ENCODE results near the gene MGAT3. TPM values are rescaled to one million over a fixed set of nuclear protein-coding genes. Genes with fewer than 3 reads are reported as not detected.

MGAT3 gene
- total and polyA plus RNA-seq, 9 of the 15 experiments (the other 6 are each of a cell fraction or from before 2014, with no cell fraction given), result 0.10 to 11.5 (median 4.6) TPM

- TF ChIP-seq NKRF (IDR thresholded peaks at IDR 0.05; ENCODE audit: borderline replicate concordance) (peak; percentile 84), NEUROD1 (IDR thresholded peaks at IDR 0.05; ENCODE audit: borderline replicate concordance, low read depth, low read length, partially characterized antibody) (no peak), MYNN (IDR thresholded peaks at IDR 0.05) (no peak), MYNN (CRISPR knock-in tag; IDR thresholded peaks at IDR 0.05) (no peak), BRD4 (IDR thresholded peaks at IDR 0.05) (peak; percentile 95), TRIM25 (IDR thresholded peaks at IDR 0.05; ENCODE audit: borderline replicate concordance) (no peak), ZNF398 (CRISPR knock-in tag; IDR thresholded peaks at IDR 0.05) (no peak), ARHGAP35 (IDR thresholded peaks at IDR 0.05; ENCODE audit: partially characterized antibody) (no peak), ZNF717 (CRISPR knock-in tag; IDR thresholded peaks at IDR 0.05) (peak; percentile 78; the same call in 1 of the 2 replicates), U2AF2 (optimal IDR thresholded peaks at IDR 0.05; ENCODE audit: low read depth, low read length) (no peak), PATZ1 (CRISPR knock-in tag; IDR thresholded peaks at IDR 0.05; ENCODE audit: borderline replicate concordance) (no peak), ZNF589 (CRISPR knock-in tag; IDR thresholded peaks at IDR 0.05; ENCODE audit: low read depth) (0 out of 2 replicates have a peak, but pooled peaks have one; percentile 26), BRD9 (IDR thresholded peaks at IDR 0.05; ENCODE audit: low read depth, partially characterized antibody) (peak; percentile 84), ZNF766 (CRISPR knock-in tag; conservative IDR thresholded peaks at IDR 0.05) (no peak), DPF2 (IDR thresholded peaks at IDR 0.05) (0 out of 2 replicates have a peak, but pooled peaks have one; percentile 14), POLR2H (tag; IDR thresholded peaks at IDR 0.05; ENCODE audit: low read depth) (peak; percentile 97), MLLT1 (IDR thresholded peaks at IDR 0.05) (peak; percentile 79 to 93; a peak in 3 of 4 replicates)
Measured at GRCh38 chr22:39520226-39521105, 63.7 kb downstream of the MGAT3 start, which contains the start of gene ATF4 (continued).
